Measurements from ENCODE around the gene ZCWPW2.

The ZCWPW2 gene

GRCh38 chr3:28502397-28502937 lies 153.9 kb downstream of the ZCWPW2 start:
- intact Hi-C loops (cut with DNase I; ENCODE audit: low total_unique reads), result no loop called here

DNA sequence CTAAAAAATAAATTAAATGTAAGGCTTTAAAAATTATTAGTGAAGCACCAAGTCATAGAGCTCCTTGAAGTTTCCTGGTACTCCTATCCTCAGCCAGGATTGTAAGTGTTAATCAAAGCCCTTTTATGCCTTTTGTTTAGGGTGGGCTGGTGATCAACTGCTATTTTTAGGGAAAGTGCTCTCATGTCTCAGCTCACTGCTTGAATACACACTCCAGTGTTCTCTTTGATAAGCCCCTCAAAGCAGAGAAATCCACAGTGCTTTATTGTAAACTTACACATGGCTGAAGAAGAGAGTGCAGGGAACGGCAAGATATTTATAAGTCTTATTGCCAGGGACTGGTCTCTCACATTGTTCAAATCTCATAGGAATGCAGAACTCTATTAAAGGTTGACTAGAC lies 156.5 kb downstream of the ZCWPW2 start:
- Histone ChIP-seq H3K36me3 (no peaks in the 10 kb centered on the region), H3K27ac (no peak overlapping the region), H3K4me1 (no peaks in the 10 kb centered on the region), H3K9me3 (no peaks in the 10 kb centered on the region), H3K27me3 (no peaks in the 10 kb centered on the region), H3K4me3 (no peak overlapping the region)
- DNase-seq, result no peak
- intact Hi-C loops (cut with DNase I; ENCODE audit: low total_unique reads), result no loop called here
- no peak for TF ChIP-seq CTCF (IDR thresholded peaks at IDR 0.05)

More at GRCh38 chr3:28502397-28502937, 153.9 kb downstream of the ZCWPW2 start:
- Histone ChIP-seq H3K4me1 (no peaks in the 10 kb centered on the region), H3K27ac (no peak overlapping the region), H3K4me3 (no peak overlapping the region), H3K27me3 (no peaks in the 10 kb centered on the region), H3K9me3 (no peaks in the 10 kb centered on the region), H3K36me3 (no peaks in the 10 kb centered on the region)
- DNase-seq, result no peak
- TF ChIP-seq CTCF (IDR thresholded peaks at IDR 0.05), result no peak

GRCh38 chr3:28521663-28522062 lies 173.1 kb downstream of the ZCWPW2 start:
- no peak overlapping the region for H3K4me3 ChIP-seq
- no peaks in the 10 kb centered on the region for H3K9me3 ChIP-seq
- TF ChIP-seq CTCF (IDR thresholded peaks at IDR 0.05), result no peak
- intact Hi-C loops (cut with DNase I; ENCODE audit: low total_unique reads), result no loop called here
- no peaks in the 10 kb centered on the region for H3K4me1 ChIP-seq
- H3K27me3 ChIP-seq, result no peaks in the 10 kb centered on the region
- H3K36me3 ChIP-seq, result no peaks in the 10 kb centered on the region
- no peak overlapping the region for H3K27ac ChIP-seq
- DNase-seq, result no peak

DNA sequence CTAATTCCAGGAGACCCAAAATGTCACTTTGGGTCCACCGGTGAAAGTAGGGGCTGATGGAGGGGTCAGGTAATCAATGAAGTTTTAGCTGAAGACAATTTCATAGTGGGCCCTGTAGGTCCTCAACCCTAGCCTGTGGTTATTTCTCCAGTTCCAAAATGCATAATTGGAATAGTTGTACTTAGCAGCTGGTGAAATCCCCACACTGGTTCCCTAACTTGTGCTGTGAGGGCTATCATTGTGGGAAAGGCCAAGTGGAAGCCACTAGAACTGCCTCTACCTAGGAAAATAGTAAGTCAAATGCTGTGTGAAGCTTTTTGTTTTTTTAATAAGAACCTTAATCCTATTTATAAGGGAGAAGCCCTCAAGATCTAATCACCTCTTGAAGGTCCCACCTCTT lies 193.8 kb downstream of the ZCWPW2 start:
- Histone ChIP-seq H3K4me1 (peaks cover 0 to 13% (median 2%) of the 10 kb centered on the region in 4 donors), H3K27me3 (no peaks in the 10 kb centered on the region), H3K4me3 (no peak overlapping the region), H3K9me3 (peaks cover 0 to 11% (median 7%) of the 10 kb centered on the region in 3 donors), H3K36me3 (no peaks in the 10 kb centered on the region), H3K27ac (no peak overlapping the region)
- intact Hi-C loops (cut with DNase I; ENCODE audit: low total_unique reads), result no loop called here
- DNase-seq, result no peak
- TF ChIP-seq CTCF (IDR thresholded peaks at IDR 0.05), result no peak

DNA sequence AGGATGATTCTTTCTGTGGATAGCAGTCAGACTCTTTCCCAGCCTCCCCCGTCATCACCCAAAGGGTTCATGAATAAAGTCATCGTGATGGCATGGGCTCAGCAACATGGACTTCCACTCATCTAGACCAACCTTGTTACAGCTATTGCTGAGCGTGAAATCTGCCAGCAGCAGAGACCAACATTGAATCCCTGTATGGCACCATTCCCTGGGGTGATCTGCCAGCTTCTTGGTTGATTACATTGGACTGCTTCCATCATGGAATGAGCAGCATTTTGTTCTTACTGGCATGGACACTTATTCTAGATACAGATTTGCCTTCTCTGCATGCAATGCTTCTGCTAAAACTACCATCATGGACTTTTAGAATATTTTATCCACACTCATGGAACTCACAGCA lies 195.7 kb downstream of the ZCWPW2 start:
- Histone ChIP-seq H3K9me3 (peaks cover 0 to 11% (median 7%) of the 10 kb centered on the region in 3 donors), H3K36me3 (no peaks in the 10 kb centered on the region), H3K27ac (no peak overlapping the region), H3K4me3 (no peak overlapping the region), H3K4me1 (peaks cover 0 to 13% (median 2%) of the 10 kb centered on the region in 4 donors), H3K27me3 (no peaks in the 10 kb centered on the region)
- intact Hi-C loops (cut with DNase I; ENCODE audit: low total_unique reads), result no loop called here
- peak; percentile 23 to 78 for DNase-seq
- TF ChIP-seq CTCF (IDR thresholded peaks at IDR 0.05), result no peak

- Histone ChIP-seq H3K36me3 (no peaks in the 10 kb centered on the region), H3K4me1 (peaks cover 0 to 13% (median 2%) of the 10 kb centered on the region in 4 donors), H3K9me3 (peaks cover 0 to 8% (median 7%) of the 10 kb centered on the region in 3 donors), H3K27me3 (no peaks in the 10 kb centered on the region), H3K4me3 (no peak overlapping the region), H3K27ac (no peak overlapping the region)
- TF ChIP-seq CTCF (IDR thresholded peaks at IDR 0.05), result no peak
- no peak for DNase-seq
- intact Hi-C loops (cut with DNase I; ENCODE audit: low total_unique reads), result no loop called here
Observed at GRCh38 chr3:28544831-28545230, 196.3 kb downstream of the ZCWPW2 start.
